A204.1 (cell line): ENCODE data around the gene PHACTR1.

Experiments
- FAIRE-seq: peaks from 2 replicates; lab custom pipeline; 2012; peaks lifted over from hg19 to GRCh38; lab: Jason Lieb, UNC

The PHACTR1 gene

GRCh38 chr6:12803486-12803885 lies 86.9 kb downstream of the PHACTR1 start:
- FAIRE-seq: no peak

GRCh38 chr6:12804952-12805645 lies 88.5 kb downstream of the PHACTR1 start:
- FAIRE-seq: no peak

- no peak for FAIRE-seq
These were observed 89.6 kb downstream of the PHACTR1 start for GRCh38 chr6:12806136-12806535.

GRCh38 chr6:12806796-12807195 lies 90.2 kb downstream of the PHACTR1 start:
- FAIRE-seq: no peak

- FAIRE-seq: no peak
These were observed 95.0 kb downstream of the PHACTR1 start for GRCh38 chr6:12811519-12811918.

- no peak for FAIRE-seq
These were observed 96.8 kb downstream of the PHACTR1 start for GRCh38 chr6:12813321-12813720.

- FAIRE-seq: no peak
These were observed 97.4 kb downstream of the PHACTR1 start for GRCh38 chr6:12814015-12814414.

GRCh38 chr6:12815089-12815488 lies 98.5 kb downstream of the PHACTR1 start:
- FAIRE-seq: no peak

- no peak for FAIRE-seq
These were observed 99.5 kb downstream of the PHACTR1 start for GRCh38 chr6:12815884-12816600.

GRCh38 chr6:12818324-12818723 lies 101.8 kb downstream of the PHACTR1 start:
- no peak for FAIRE-seq

GRCh38 chr6:12823847-12824246 lies 107.3 kb downstream of the PHACTR1 start:
- FAIRE-seq: no peak

GRCh38 chr6:12826584-12826983 lies 110.0 kb downstream of the PHACTR1 start:
- FAIRE-seq: no peak

- no peak for FAIRE-seq
These were observed 111.4 kb downstream of the PHACTR1 start for GRCh38 chr6:12827921-12828320.

GRCh38 chr6:12832226-12832735 lies 115.7 kb downstream of the PHACTR1 start:
- no peak for FAIRE-seq

- FAIRE-seq: no peak
These were observed 119.4 kb downstream of the PHACTR1 start for GRCh38 chr6:12836009-12836408.

- no peak for FAIRE-seq
These were observed 125.1 kb downstream of the PHACTR1 start for GRCh38 chr6:12841619-12842018.

GRCh38 chr6:12842114-12842513 lies 125.5 kb downstream of the PHACTR1 start:
- FAIRE-seq: no peak

- no peak for FAIRE-seq
These were observed 126.1 kb downstream of the PHACTR1 start for GRCh38 chr6:12842658-12843057.

- peak; percentile 48 for FAIRE-seq
These were observed 128.0 kb downstream of the PHACTR1 start for GRCh38 chr6:12844284-12845223.

GRCh38 chr6:12845224-12846004 lies 128.8 kb downstream of the PHACTR1 start:
- no peak for FAIRE-seq

GRCh38 chr6:12848964-12849808 lies 132.6 kb downstream of the PHACTR1 start:
- no peak for FAIRE-seq
